ENCODE data around the gene CCT6A. TPM values are rescaled to one million over a fixed set of nuclear protein-coding genes. Genes with fewer than 3 reads are reported as not detected.
"Not testable (repeated sequence)": the region's sequence is repeated elsewhere in the genome, so short reads cannot be mapped to it uniquely, and the experiment has no call there.

CCT6A gene
- total RNA-seq, 1 donor from 2014 or later, result 67.6 TPM

DNA sequence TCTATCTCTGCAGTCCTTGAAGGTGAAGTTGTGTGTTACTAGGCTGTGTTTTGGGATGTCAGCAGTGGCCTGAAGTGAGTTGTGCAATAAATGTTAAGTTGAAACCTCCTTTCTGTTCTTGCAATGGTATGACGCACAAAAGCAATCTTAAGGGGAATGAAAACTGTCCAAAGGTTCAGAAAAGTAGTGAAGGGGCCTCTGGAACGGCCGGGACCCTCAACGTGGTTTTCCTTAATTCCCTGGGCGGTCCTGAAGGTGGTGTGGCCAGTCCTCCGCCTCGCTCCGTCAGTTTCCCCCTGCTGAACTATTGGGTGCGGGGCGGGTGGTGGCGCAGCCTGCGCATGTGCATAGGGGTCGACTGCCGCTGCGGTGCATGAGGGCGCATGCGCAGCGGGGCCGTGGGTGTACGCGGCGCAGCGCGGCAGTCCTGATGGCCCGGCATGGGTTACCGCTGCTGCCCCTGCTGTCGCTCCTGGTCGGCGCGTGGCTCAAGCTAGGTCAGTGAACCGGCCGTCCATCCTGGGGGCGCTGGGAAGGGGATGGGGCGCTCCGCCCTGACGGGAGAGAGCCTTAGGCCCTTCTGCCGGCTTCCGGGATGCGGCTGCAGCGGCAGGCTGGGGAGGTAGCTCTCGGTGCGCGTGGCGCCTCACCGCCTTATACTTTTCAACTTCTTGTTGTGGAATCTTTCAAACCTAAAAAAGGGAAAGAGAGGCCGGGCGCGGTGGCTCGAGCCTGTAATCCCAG lies 12.5 kb downstream of the CCT6A start, which contains the start of gene SUMF2:
SUMF2 (plus strand) TSS at position 405 of the 744 bp plus-strand sequence; CDS start at position 431, 26 bp downstream.
- H3K4me1 ChIP-seq, result peaks cover 32% of the 10 kb centered on the region
- H3K36me3 ChIP-seq, result peaks cover 52% of the 10 kb centered on the region
- H3K9me3 ChIP-seq (replicated peaks), result no peaks in the 10 kb centered on the region
- peak within 1 kb of the TSS; percentile 95 for H3K27ac ChIP-seq (replicated peaks)
- intact Hi-C loops (cut with micrococcal nuclease), result no loop called here
- no peaks in the 10 kb centered on the region for H3K27me3 ChIP-seq (ENCODE audit: low read depth)
- TF ChIP-seq, protein P1, sequence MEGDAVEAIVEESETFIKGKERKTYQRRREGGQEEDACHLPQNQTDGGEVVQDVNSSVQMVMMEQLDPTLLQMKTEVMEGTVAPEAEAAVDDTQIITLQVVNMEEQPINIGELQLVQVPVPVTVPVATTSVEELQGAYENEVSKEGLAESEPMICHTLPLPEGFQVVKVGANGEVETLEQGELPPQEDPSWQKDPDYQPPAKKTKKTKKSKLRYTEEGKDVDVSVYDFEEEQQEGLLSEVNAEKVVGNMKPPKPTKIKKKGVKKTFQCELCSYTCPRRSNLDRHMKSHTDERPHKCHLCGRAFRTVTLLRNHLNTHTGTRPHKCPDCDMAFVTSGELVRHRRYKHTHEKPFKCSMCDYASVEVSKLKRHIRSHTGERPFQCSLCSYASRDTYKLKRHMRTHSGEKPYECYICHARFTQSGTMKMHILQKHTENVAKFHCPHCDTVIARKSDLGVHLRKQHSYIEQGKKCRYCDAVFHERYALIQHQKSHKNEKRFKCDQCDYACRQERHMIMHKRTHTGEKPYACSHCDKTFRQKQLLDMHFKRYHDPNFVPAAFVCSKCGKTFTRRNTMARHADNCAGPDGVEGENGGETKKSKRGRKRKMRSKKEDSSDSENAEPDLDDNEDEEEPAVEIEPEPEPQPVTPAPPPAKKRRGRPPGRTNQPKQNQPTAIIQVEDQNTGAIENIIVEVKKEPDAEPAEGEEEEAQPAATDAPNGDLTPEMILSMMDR (IDR thresholded peaks at IDR 0.05; ENCODE audit: borderline replicate concordance), result peak; percentile 41
- H3K4me3 ChIP-seq, result peak within 1 kb of the TSS; percentile 95
- peak; percentile 94 for DNase-seq

DNA sequence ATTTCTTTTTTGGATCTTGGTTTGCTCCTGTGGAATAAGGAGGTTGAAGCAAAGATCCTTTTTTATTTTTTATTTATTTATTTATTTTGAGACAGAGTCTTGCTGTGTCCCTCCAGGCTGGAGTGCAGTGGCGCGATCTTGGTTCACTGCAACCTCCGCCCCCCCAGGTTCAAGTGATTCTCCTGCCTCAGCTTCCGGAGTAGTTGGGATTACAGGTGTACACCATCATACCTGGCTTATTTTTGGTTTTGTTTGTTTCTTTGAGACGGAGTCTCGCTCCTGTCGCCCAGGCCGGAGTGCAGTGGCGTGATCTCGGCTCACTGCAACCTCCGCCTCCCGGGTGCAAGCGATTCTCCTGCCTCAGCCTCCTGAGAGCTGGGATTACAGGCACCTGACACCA lies 14.8 kb downstream of the CCT6A start:
- intact Hi-C loops (cut with micrococcal nuclease); H3K27ac ChIP-seq (replicated peaks); H3K27me3 ChIP-seq (ENCODE audit: low read depth); H3K9me3 ChIP-seq (replicated peaks); DNase-seq; H3K4me3 ChIP-seq: not testable (repeated sequence)
- H3K36me3 ChIP-seq, result peaks cover 51% of the 10 kb centered on the region
- peaks cover 32% of the 10 kb centered on the region for H3K4me1 ChIP-seq

DNA sequence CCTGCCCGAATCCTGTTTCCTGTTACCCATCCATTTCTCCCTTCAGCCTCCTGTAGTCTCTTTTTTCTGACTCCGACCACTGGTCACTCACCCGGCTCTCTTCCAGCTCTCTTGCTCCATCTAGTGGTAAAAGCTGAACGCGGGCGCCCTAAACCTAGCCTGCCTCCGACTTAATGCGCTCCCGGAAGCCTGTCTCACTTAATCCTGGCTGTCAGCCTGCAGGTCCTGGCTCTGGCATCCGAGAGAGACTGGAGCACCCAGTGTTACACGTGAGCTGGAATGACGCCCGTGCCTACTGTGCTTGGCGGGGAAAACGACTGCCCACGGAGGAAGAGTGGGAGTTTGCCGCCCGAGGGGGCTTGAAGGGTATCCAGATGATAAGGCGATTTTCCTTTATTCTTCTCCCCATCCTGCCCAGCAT lies 22.8 kb downstream of the CCT6A start:
- intact Hi-C loops (cut with micrococcal nuclease), result loop anchor here (5.0 kb wide), 1 partner anchor 77 kb away; no protein-coding TSS in a partner anchor
- Histone ChIP-seq H3K4me3 (no peak overlapping the region), H3K27ac (replicated peaks) (peak overlapping the region; percentile 42), H3K4me1 (peaks cover 25% of the 10 kb centered on the region), H3K36me3 (peaks cover 35% of the 10 kb centered on the region), H3K27me3 (ENCODE audit: low read depth) (no peaks in the 10 kb centered on the region), H3K9me3 (replicated peaks) (no peaks in the 10 kb centered on the region)
- TF ChIP-seq, protein P1 (IDR thresholded peaks at IDR 0.05; ENCODE audit: borderline replicate concordance), result peak; percentile 97
- DNase-seq, result peak; percentile 84

DNA sequence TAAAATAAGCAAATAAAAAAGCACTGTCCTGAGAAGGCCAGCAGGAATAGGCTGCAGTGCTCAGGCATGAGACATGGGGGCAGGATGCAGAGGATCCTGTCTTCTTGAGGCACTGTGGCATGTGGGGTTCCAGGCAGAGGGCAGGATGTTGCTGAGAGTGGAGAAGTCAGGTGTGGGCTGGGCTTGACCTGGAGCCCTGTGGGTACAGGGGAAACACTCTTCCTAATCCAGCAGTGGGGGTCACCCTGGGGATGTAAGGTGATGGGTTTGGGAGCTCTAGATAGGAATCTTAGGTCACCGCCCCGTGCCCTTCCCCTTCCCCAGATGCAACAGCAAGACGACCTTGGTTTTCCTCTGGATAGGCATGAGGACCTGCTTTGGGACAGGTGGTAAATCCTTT lies 26.1 kb downstream of the CCT6A start:
- Histone ChIP-seq H3K36me3 (peaks cover 28% of the 10 kb centered on the region), H3K9me3 (replicated peaks) (no peaks in the 10 kb centered on the region), H3K27me3 (ENCODE audit: low read depth) (no peaks in the 10 kb centered on the region), H3K4me1 (peaks cover 53% of the 10 kb centered on the region), H3K27ac (replicated peaks) (peak overlapping the region; percentile 95), H3K4me3 (no peak overlapping the region)
- DNase-seq, result no peak
- TF ChIP-seq, protein P1 (IDR thresholded peaks at IDR 0.05; ENCODE audit: borderline replicate concordance), result no peak
- intact Hi-C loops (cut with micrococcal nuclease), result no loop called here

GRCh38 chr7:56078196-56078595 lies 26.6 kb downstream of the CCT6A start:
- TF ChIP-seq, protein P1 (IDR thresholded peaks at IDR 0.05; ENCODE audit: borderline replicate concordance), result no peak
- peak overlapping the region; percentile 95 for H3K27ac ChIP-seq (replicated peaks)
- peaks cover 59% of the 10 kb centered on the region for H3K4me1 ChIP-seq
- no peaks in the 10 kb centered on the region for H3K27me3 ChIP-seq (ENCODE audit: low read depth)
- no peak for DNase-seq
- intact Hi-C loops (cut with micrococcal nuclease), result no loop called here
- no peaks in the 10 kb centered on the region for H3K9me3 ChIP-seq (replicated peaks)
- H3K4me3 ChIP-seq, result no peak overlapping the region
- H3K36me3 ChIP-seq, result peaks cover 25% of the 10 kb centered on the region
